GM12878 (cell line): ENCODE data around the gene MFAP4. TPM values are rescaled to one million over a fixed set of nuclear protein-coding genes. Genes with fewer than 3 reads are reported as not detected.

Experiments
- ATAC-seq: fragments of 200-7000 bp; cut with Tn5 transposase; 3 replicates; pipeline ENCODE4 v1.9.1; 2020; ENCODE audit warnings: mild to moderate bottlenecking, moderate library complexity
- BruUV-seq: library from RNA; stranded (reverse); fragments of 400-500 nt; replicated peaks from 2 replicates; lab custom pipeline; 2021; lab: Mats Ljungman, UMichigan
- CTCF ChIA-PET: fragments of 300-600 bp; sonication (Branson Sonifier 250); formaldehyde crosslinking; extraction: SDS; loops from one replicate; lab custom pipeline; 2021; ENCODE audit warnings: inconsistent platforms; lab: Yijun Ruan, JAX
- POLR2A ChIA-PET: fragments of 350-600 bp; formaldehyde crosslinking; extraction: SDS; loops from one replicate; lab custom pipeline; 2021; ENCODE audit warnings: inconsistent platforms; lab: Charles Lee
- RAD21 ChIA-PET: fragments of 300-600 bp; sonication (Branson Sonifier 250); formaldehyde crosslinking; loops from one replicate; lab custom pipeline; 2023; ENCODE audit warnings: antibody characterized with exemption; ENCODE audit not compliant: unreplicated experiment; lab: Charles Lee
- SMC1A ChIA-PET: fragments of 300-600 bp; sonication (Branson Sonifier 250); formaldehyde crosslinking; loops from one replicate; lab custom pipeline; 2023; ENCODE audit not compliant: unreplicated experiment, uncharacterized antibody; lab: Charles Lee
- DNase-seq: peaks from one replicate; pipeline ENCODE4 v3.0.0-alpha.2; 2011; ENCODE audit warnings: low read depth, low spot score
- FAIRE-seq: peaks from 3 replicates; lab custom pipeline; 2011; peaks lifted over from hg19 to GRCh38; lab: Jason Lieb, UNC
- H2AFZ ChIP-seq: 2 replicates; pipeline ENCODE4 v1.6.0; 2011; ENCODE audit warnings: low read depth, low read length, control low read depth; ENCODE audit not compliant: control insufficient read depth
- H3K27ac ChIP-seq: 2 replicates; pipeline ENCODE4 v1.5.1; 2011; ENCODE audit warnings: control low read depth; ENCODE audit not compliant: control insufficient read depth, insufficient read depth
- H3K27me3 ChIP-seq, 2 experiments: replicated peaks in 1 of 2; 2 replicates each; pipeline versions ENCODE4 v1.6.0 to v1.6.1; 2011; ENCODE audit warnings: low read length in 1 of 2; ENCODE audit not compliant: control insufficient read depth in 2 of 2, insufficient read depth in 2 of 2
- H3K36me3 ChIP-seq, 2 experiments: 2 replicates each; pipeline ENCODE4 v1.5.1; 2011; ENCODE audit warnings: low read length in 1 of 2; ENCODE audit not compliant: control insufficient read depth in 2 of 2, insufficient read depth in 2 of 2
- H3K4me1 ChIP-seq: 2 replicates; pipeline ENCODE4 v1.6.1; 2011; ENCODE audit warnings: mild to moderate bottlenecking, low read length, moderate library complexity, mixed read lengths; ENCODE audit not compliant: control insufficient read depth, insufficient read depth
- H3K4me2 ChIP-seq: 2 replicates; pipeline ENCODE4 v1.6.0; 2011; ENCODE audit warnings: control low read depth; ENCODE audit not compliant: control insufficient read depth, insufficient read depth
- H3K4me3 ChIP-seq: fragments of 200-600 bp; sonication (generic); 2 replicates; pipeline ENCODE4 v1.5.1; 2016
- H3K79me2 ChIP-seq: 2 replicates; pipeline ENCODE4 v1.6.0; 2011; ENCODE audit warnings: low read length; ENCODE audit not compliant: control insufficient read depth, insufficient read depth
- H3K9ac ChIP-seq: 2 replicates; pipeline ENCODE4 v1.8.0; 2011; ENCODE audit warnings: low read length, control low read depth, mixed read lengths; ENCODE audit not compliant: control insufficient read depth, insufficient read depth
- H3K9me3 ChIP-seq: replicated peaks from 3 replicates; pipeline ENCODE4 v1.5.1; 2011; ENCODE audit warnings: mild to moderate bottlenecking, low read length; ENCODE audit not compliant: control insufficient read depth, insufficient read depth
- H4K20me1 ChIP-seq: 2 replicates; pipeline ENCODE4 v1.6.0; 2011; ENCODE audit not compliant: control insufficient read depth, insufficient read depth
- ATF2 ChIP-seq: IDR thresholded peaks from 2 replicates; pipeline ENCODE4 v1.6.1; 2012; ENCODE audit warnings: low read length, inconsistent platforms
- BHLHE40 ChIP-seq, 2 experiments: fragments of 450-650 bp in 1 of 2; IDR thresholded peaks; 2 replicates each; pipeline ENCODE4 v1.6.1; 2011 to 2017; ENCODE audit warnings: low read depth in 2 of 2, borderline replicate concordance in 1 of 2, improper control_type of control experiment in 1 of 2, low read length in 1 of 2, mild to moderate bottlenecking in 1 of 2
- ELK1 ChIP-seq: IDR thresholded peaks from 2 replicates; pipeline ENCODE4 v1.6.1; 2012; ENCODE audit warnings: low read depth, low read length, improper control_type of control experiment
- EP300 ChIP-seq, 2 experiments: fragments of 150-350 bp in 1 of 2; IDR thresholded peaks; 2 replicates each; pipeline ENCODE4 v1.6.1; 2011 to 2012; ENCODE audit warnings: low read depth in 2 of 2, low read length in 2 of 2, borderline replicate concordance in 1 of 2, improper control_type of control experiment in 1 of 2, inconsistent platforms in 1 of 2; ENCODE audit not compliant: control insufficient read depth in 1 of 2
- MEF2B ChIP-seq: fragments of 450-650 bp; IDR thresholded peaks from 2 replicates; pipeline ENCODE4 v1.6.1; 2018; ENCODE audit warnings: mild to moderate bottlenecking, moderate library complexity; ENCODE audit not compliant: partially characterized antibody, poor library complexity, severe bottlenecking
- RCOR1 ChIP-seq: conservative IDR thresholded peaks from 2 replicates; pipeline ENCODE4 v1.6.1; 2012; ENCODE audit warnings: low read depth, low read length, improper control_type of control experiment
- RUNX3 ChIP-seq: IDR thresholded peaks from 2 replicates; pipeline ENCODE4 v1.6.1; 2012; ENCODE audit warnings: low read length, inconsistent platforms
- SMAD5 ChIP-seq: IDR thresholded peaks from 2 replicates; pipeline ENCODE4 v1.6.1; 2016; ENCODE audit warnings: antibody characterized with exemption, low read depth
- STAT3 ChIP-seq: IDR thresholded peaks from 2 replicates; pipeline ENCODE4 v1.6.1; 2011; ENCODE audit warnings: low read depth, low read length, improper control_type of control experiment
- TBL1XR1 ChIP-seq: IDR thresholded peaks from 2 replicates; pipeline ENCODE4 v1.6.1; 2012; ENCODE audit warnings: low read depth, low read length, improper control_type of control experiment
- ZNF24 ChIP-seq: fragments of 450-650 bp; IDR thresholded peaks from 2 replicates; pipeline ENCODE4 v1.6.1; 2017; ENCODE audit warnings: antibody characterized with exemption, mild to moderate bottlenecking
- ZNF384 ChIP-seq: IDR thresholded peaks from 2 replicates; pipeline ENCODE4 v1.6.1; 2012; ENCODE audit warnings: low read depth, mild to moderate bottlenecking, low read length, improper control_type of control experiment, borderline replicate concordance
- ZSCAN29 ChIP-seq: fragments of 450-650 bp; IDR thresholded peaks from 2 replicates; pipeline ENCODE4 v1.6.1; 2017; ENCODE audit warnings: mild to moderate bottlenecking, moderate library complexity
- ZZZ3 ChIP-seq: IDR thresholded peaks from 2 replicates; pipeline ENCODE4 v1.6.1; 2011; ENCODE audit warnings: low read depth; ENCODE audit not compliant: control insufficient read depth, insufficient read length
- WGBS: methylation state at CpG from one replicate; pipeline ENCODE4 v1.1.6; 2016; ENCODE audit warnings: low lambda C conversion rate; ENCODE audit not compliant: insufficient replicate concordance, insufficient coverage; ENCODE audit errors: missing lambda C conversion rate; 5-methylcytosine and 5-hydroxymethylcytosine counted together
- in situ Hi-C: fragments of 300-500 bp; cut with MboI; formaldehyde crosslinking; loops from 9 replicates; pipeline ENCODE4 v1.14.3; 2018; ENCODE audit warnings: mixed read lengths
- intact Hi-C: fragments of 100-400 bp; cut with micrococcal nuclease; formaldehyde crosslinking; loops from one replicate; pipeline ENCODE4 v1.14.2; 2022; ENCODE audit not compliant: unreplicated experiment
- polyA plus RNA-seq, 11 experiments: library from polyadenylated mRNA; depleted of rRNA in 4 of 11; unstranded in 6 of 11; stranded (reverse) in 5 of 11; fragments of >200 nt; fragmentation: Nextera tagmentation in 4 of 11; fragmentation: Illumina TruSeq in 1 of 11; extraction: Ambion mirVana in 4 of 11; extraction: Trizol in 1 of 11; gene quantifications; 1 replicate in 1 of 11; 2 replicates in 10 of 11; pipeline versions ENCODE4 v1.2.1 to v1.2.3, GENCODE V29; 2011 to 2016; ENCODE audit warnings: inconsistent platforms in 2 of 11, missing spikeins in 2 of 11, low read depth in 1 of 11
- total RNA-seq, 4 experiments: library from RNA; depleted of rRNA in 3 of 4; stranded (reverse); fragments of >200 nt in 3 of 4; fragmentation: Illumina TruSeq in 1 of 4; extraction: Trizol in 1 of 4; gene quantifications; 2 replicates each; pipeline versions ENCODE4 v1.2.1 to v1.2.3, GENCODE V29; 2013 to 2021

Gene MFAP4
- total and polyA plus RNA-seq, 10 of the 15 experiments (the other 5 are each of a cell fraction or from before 2014, with no cell fraction given) = 0.08 to 0.28 (median 0.09) TPM; not detected in 7

- CTCF ChIA-PET = interaction anchor here (2.5 kb wide), 1 partner anchor 21 kb away, joined by 6 read pairs; the partner anchor contains the start of gene B9D1
- H3K4me3 ChIP-seq = no peak overlapping the region
- H3K9ac ChIP-seq = no peak overlapping the region
- RAD21 ChIA-PET = no interaction called here
- intact Hi-C loops = no loop called here
- no peaks in the 10 kb centered on the region for H3K9me3 ChIP-seq
- FAIRE-seq = no peak
- 88% methylated on average over 6 of the region's 6 CpGs for WGBS
- DNase-seq = no peak
- TF ChIP-seq TBL1XR1 (no peak), ZSCAN29 (no peak), RUNX3 (no peak), ELK1 (no peak), ATF2 (no peak), ZNF24 (no peak), SMAD5 (no peak), ZZZ3 (no peak), MEF2B (no peak), BHLHE40 (IDR thresholded peaks at IDR 0.05; ENCODE audit: borderline replicate concordance in 1 of 2, low read depth in 2 of 2, low read length in 1 of 2) (no peak), EP300 (IDR thresholded peaks at IDR 0.05; ENCODE audit: borderline replicate concordance in 1 of 2, control insufficient read depth in 1 of 2, low read depth in 2 of 2, low read length in 2 of 2) (no peak), RCOR1 (no peak), ZNF384 (no peak), STAT3 (no peak)
- peaks cover 4 to 18% of the 10 kb centered on the region in 2 experiments for H3K36me3 ChIP-seq
- peaks cover 2% of the 10 kb centered on the region for H3K79me2 ChIP-seq
- H4K20me1 ChIP-seq = no peaks in the 10 kb centered on the region
- in situ Hi-C loops = no loop called here
- no peaks in the 10 kb centered on the region; a peak in 1 of 4 replicates for H3K27me3 ChIP-seq
- no TSS peak for BruUV-seq
- SMC1A ChIA-PET = no interaction called here
- ATAC-seq = no peak
- no peak overlapping the region for H3K27ac ChIP-seq
- POLR2A ChIA-PET = no interaction called here
- no peak overlapping the region for H2AFZ ChIP-seq
- H3K4me1 ChIP-seq = no peaks in the 10 kb centered on the region
- no peak overlapping the region for H3K4me2 ChIP-seq
These were observed 3.1 kb downstream of the MFAP4 start for GRCh38 chr17:19383681-19384470.
